T-helper 1 cell treated with Interleukin-12 subunit alpha and Interleukin-12 subunit beta and Interleukin-4 antibody, amounts not matched to agents 30 μg/mL and 1 μg/mL, for 36 hours (primary cell): ENCODE results near the gene DOCK6.
"Not testable (repeated sequence)": the region's sequence is repeated elsewhere in the genome, so short reads cannot be mapped to it uniquely, and the experiment has no call there.

ENCODE experiments used
- H3K27ac Mint-ChIP-seq: one replicate; pipeline ENCODE4 v1.8.0; 2021; ENCODE audit warnings: mild to moderate bottlenecking, mixed read lengths
- H3K27me3 Mint-ChIP-seq: one replicate; pipeline ENCODE4 v1.8.0; 2021; ENCODE audit warnings: low read depth, mixed read lengths
- H3K36me3 Mint-ChIP-seq: one replicate; pipeline ENCODE4 v1.8.0; 2021; ENCODE audit warnings: low read depth, mixed read lengths
- H3K4me1 Mint-ChIP-seq: one replicate; pipeline ENCODE4 v1.8.0; 2021; ENCODE audit warnings: low read depth, mixed read lengths
- H3K4me3 Mint-ChIP-seq: one replicate; pipeline ENCODE4 v1.8.0; 2021; ENCODE audit warnings: mild to moderate bottlenecking, moderate library complexity, mixed read lengths
- H3K9me3 Mint-ChIP-seq: one replicate; pipeline ENCODE4 v1.8.0; 2021; ENCODE audit warnings: mixed read lengths

The DOCK6 gene

GRCh38 chr19:11176466-11177193 lies 85.7 kb downstream of the DOCK6 start:
- no peak overlapping the region for H3K4me3 Mint-ChIP-seq
- no peaks in the 10 kb centered on the region for H3K9me3 Mint-ChIP-seq
- H3K27me3 Mint-ChIP-seq, result peaks cover 4% of the 10 kb centered on the region
- peaks cover 2% of the 10 kb centered on the region for H3K4me1 Mint-ChIP-seq
- H3K27ac Mint-ChIP-seq, result no peak overlapping the region
- H3K36me3 Mint-ChIP-seq, result no peaks in the 10 kb centered on the region

GRCh38 chr19:11175920-11176319 lies 86.4 kb downstream of the DOCK6 start:
- Mint-ChIP-seq H3K36me3 (no peaks in the 10 kb centered on the region), H3K4me1 (peaks cover 2% of the 10 kb centered on the region), H3K27me3 (no peaks in the 10 kb centered on the region), H3K4me3 (no peak overlapping the region), H3K9me3 (no peaks in the 10 kb centered on the region), H3K27ac (no peak overlapping the region)

DNA sequence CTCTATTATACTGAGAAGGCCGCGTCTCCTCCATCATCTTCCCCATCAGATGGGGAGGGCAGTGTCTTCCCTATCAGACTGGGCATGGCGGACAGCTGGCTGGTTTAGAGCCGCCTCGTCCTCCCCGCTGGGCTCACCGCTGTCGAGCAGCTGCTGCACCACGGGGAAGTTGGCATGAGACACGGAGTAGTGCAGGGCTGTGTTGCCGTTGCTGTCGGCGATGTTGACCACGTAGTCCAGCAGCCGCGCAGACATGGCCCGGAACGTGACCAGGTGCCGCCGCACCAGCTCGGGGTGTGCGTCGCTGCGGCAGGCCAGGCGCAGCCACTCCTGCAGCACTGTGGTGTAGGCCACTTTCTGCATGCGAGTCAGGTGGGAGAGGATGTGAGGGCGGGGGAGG lies 88.0 kb downstream of the DOCK6 start:
- no peaks in the 10 kb centered on the region for H3K36me3 Mint-ChIP-seq
- H3K4me3 Mint-ChIP-seq, result no peak overlapping the region

DNA sequence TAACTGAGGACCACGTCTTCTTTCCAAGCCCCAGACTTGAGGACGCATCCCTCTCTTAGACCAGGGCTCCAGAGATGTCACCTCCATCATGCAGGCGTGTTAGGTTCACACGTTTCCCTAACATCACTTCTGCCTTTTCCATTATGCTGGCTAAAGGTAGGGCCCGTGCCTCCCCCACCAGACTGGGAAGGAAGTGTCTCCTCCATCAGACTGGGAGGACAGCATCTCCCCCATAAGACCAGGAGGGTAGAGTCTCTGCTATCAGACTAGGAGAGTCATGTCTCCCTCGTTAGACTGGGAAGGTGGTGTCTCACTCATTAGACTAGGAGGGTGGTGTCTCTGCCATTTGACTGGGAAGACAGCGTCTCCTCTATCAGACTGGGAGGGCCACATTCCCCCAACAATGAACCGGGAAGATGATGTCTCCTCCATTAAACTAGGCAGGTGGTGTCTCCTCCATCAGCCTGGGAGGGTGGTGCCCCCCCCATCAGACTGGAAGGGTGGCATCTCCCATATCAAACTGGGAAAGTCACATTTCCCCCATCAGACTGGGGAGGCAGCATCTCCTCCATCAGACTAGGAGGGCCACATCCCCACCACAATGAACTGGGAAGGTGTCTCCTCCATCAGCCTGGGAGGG lies 88.7 kb downstream of the DOCK6 start:
- Mint-ChIP-seq H3K27me3 (no peaks in the 10 kb centered on the region), H3K4me1 (no peaks in the 10 kb centered on the region), H3K4me3 (no peak overlapping the region), H3K9me3 (no peaks in the 10 kb centered on the region), H3K36me3 (no peaks in the 10 kb centered on the region), H3K27ac (no peak overlapping the region)

More for the DNA sequence above, 88.0 kb downstream of the DOCK6 start:
- H3K27ac Mint-ChIP-seq, result no peak overlapping the region
- H3K9me3 Mint-ChIP-seq, result no peaks in the 10 kb centered on the region
- H3K27me3 Mint-ChIP-seq, result no peaks in the 10 kb centered on the region
- no peaks in the 10 kb centered on the region for H3K4me1 Mint-ChIP-seq

DNA sequence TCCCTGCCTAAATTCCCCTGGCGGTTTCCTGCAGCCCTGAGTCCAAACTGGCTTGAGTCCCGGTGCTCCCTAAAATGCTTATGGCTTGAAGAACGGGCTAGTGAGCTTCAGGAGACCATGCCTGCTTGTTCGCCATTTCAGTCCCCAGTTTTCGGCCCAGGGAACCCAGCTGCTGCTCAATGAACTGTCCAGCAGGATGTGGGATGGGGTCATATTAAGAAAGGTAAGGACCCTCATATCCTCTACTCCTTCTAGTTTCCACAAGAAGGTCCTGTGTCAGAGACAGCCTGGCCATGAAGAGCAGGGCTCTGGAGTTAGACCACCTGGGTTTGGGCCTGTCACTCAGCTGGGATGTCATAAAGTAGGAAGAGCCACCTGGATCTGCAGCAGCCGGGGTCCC lies 89.7 kb downstream of the DOCK6 start:
- no peak overlapping the region for H3K4me3 Mint-ChIP-seq
- H3K36me3 Mint-ChIP-seq, result no peaks in the 10 kb centered on the region
- H3K9me3 Mint-ChIP-seq, result no peaks in the 10 kb centered on the region
- no peaks in the 10 kb centered on the region for H3K27me3 Mint-ChIP-seq
- H3K27ac Mint-ChIP-seq, result no peak overlapping the region
- no peaks in the 10 kb centered on the region for H3K4me1 Mint-ChIP-seq

DNA sequence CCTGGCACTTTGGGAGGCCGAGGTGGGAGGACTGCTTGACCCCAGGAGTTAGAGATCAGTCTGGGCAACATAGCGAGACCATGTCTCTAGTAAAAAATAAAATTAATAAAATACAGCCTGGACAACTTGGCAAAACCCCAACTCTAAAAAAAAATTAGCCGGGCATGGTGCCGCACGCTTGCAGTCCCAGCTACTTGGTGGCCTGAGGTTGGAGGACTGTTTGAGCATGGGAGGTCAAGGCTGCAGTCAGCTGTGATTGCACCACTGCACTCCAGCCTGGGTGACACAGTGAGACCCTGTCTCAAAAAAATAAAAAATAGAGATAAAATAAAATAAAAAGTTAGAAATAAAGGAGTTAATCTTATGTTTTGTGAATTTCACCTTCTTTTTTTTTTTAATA lies 91.2 kb downstream of the DOCK6 start:
- Mint-ChIP-seq H3K9me3 (no peaks in the 10 kb centered on the region), H3K27ac (no peak overlapping the region), H3K36me3 (no peaks in the 10 kb centered on the region), H3K27me3 (no peaks in the 10 kb centered on the region), H3K4me1 (no peaks in the 10 kb centered on the region), H3K4me3 (no peak overlapping the region)

DNA sequence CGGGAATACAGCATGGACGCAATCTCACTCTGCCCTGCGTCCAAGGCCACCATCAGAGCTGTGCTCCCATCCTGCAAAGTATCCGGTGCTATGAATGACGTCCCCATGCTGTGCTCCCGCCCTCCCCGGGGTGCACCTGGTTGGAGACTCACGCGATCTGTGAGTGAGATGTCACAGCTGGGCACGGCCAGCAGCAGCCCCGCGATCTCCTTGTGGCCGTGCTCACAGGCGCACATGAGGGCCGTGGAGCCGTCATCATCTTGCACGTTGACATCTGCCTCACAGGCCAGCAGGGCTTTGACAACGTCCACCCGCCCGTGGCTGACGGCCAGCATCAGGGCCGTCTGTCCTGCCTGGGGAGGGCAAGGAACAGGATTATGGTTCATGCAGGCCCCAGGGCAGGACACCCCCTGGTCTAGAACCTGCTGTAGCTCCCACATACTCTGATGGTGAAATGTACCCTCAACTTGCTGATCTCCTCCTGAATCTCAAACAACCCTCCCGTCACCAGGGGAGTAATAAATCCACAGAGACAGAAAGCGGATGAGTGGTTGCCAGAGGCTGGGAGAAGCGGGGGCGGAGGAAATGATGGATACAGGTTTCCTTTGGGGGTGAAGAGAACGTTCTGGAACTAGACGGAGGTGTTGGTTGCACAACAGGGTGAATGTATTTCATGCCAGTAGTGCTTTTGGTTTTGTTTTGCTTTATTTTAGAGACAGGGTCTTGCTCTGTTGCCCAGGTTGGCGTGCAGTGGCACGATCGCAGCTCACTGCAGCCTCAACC lies 92.2 kb downstream of the DOCK6 start:
- Mint-ChIP-seq H3K27ac (no peak overlapping the region), H3K4me3 (no peak overlapping the region), H3K4me1 (no peaks in the 10 kb centered on the region), H3K9me3 (no peaks in the 10 kb centered on the region), H3K36me3 (no peaks in the 10 kb centered on the region), H3K27me3 (no peaks in the 10 kb centered on the region)

- no peak overlapping the region for H3K27ac Mint-ChIP-seq
- H3K9me3 Mint-ChIP-seq, result no peaks in the 10 kb centered on the region
- H3K4me1 Mint-ChIP-seq, result no peaks in the 10 kb centered on the region
- no peak overlapping the region for H3K4me3 Mint-ChIP-seq
- no peaks in the 10 kb centered on the region for H3K36me3 Mint-ChIP-seq
- H3K27me3 Mint-ChIP-seq, result no peaks in the 10 kb centered on the region
Measured at GRCh38 chr19:11168568-11168967, 93.8 kb downstream of the DOCK6 start.

GRCh38 chr19:11166281-11167142 lies 95.8 kb downstream of the DOCK6 start:
- H3K4me1 Mint-ChIP-seq, result no peaks in the 10 kb centered on the region
- H3K27me3 Mint-ChIP-seq, result no peaks in the 10 kb centered on the region
- H3K9me3 Mint-ChIP-seq, result no peaks in the 10 kb centered on the region

DNA sequence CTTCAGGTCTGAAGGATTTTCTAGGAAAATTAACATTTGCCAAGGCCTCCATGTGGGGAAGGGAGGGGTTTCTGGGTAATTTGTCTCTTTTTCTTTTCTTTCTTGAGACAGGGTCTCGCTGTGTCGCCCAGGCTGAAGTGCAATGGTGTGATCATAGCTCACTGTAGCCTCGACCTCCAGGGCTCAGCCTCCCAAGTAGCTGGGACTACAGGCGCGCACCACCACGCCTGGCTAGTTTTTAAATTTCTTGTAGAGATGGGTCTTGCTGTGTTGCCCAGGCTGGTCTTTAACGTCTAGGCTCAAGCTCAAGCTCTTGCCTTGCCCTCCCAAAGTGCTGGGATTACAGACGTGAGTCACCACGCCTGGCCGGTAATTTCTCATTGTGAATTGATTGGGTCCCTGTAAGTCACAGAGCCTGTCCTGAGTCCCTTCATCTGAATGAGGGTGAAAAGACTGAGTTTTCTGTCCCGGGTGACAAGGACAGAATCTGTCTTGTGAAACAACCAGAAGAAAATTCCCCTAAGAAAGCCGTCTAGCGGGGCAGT lies 96.8 kb downstream of the DOCK6 start:
- H3K36me3 Mint-ChIP-seq, result no peaks in the 10 kb centered on the region
- H3K4me1 Mint-ChIP-seq, result no peaks in the 10 kb centered on the region
- H3K27ac Mint-ChIP-seq, result no peak overlapping the region
- no peaks in the 10 kb centered on the region for H3K27me3 Mint-ChIP-seq
- H3K4me3 Mint-ChIP-seq, result no peak overlapping the region
- no peaks in the 10 kb centered on the region for H3K9me3 Mint-ChIP-seq

More at GRCh38 chr19:11166281-11167142, 95.8 kb downstream of the DOCK6 start:
- H3K4me3 Mint-ChIP-seq, result no peak overlapping the region
- no peaks in the 10 kb centered on the region for H3K36me3 Mint-ChIP-seq
- H3K27ac Mint-ChIP-seq, result no peak overlapping the region

- Mint-ChIP-seq H3K27ac (no peak overlapping the region), H3K9me3 (no peaks in the 10 kb centered on the region), H3K27me3 (no peaks in the 10 kb centered on the region)
Measured at GRCh38 chr19:11164879-11165406, 97.4 kb downstream of the DOCK6 start.

DNA sequence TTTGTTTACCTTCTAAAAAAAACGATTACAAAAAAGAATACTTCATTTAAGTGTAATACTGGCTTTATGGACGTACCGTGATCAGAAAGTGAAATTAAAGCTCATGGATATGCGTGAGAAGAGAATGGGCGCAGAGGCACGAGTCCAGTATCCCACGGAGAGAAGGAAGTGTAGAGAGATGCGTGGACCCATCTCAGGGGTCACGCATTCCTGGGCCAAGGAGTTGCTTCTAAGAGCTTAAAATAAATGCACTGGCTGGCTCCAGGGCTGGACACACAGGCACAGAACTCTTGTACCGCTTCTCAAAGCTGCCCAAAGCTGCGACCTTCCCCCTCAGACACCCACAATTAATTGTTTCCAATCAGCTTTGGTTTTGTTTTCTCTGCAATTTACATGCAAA lies 98.0 kb downstream of the DOCK6 start:
- H3K4me3 Mint-ChIP-seq, result no peak overlapping the region
- no peaks in the 10 kb centered on the region for H3K27me3 Mint-ChIP-seq
- H3K4me1 Mint-ChIP-seq, result no peaks in the 10 kb centered on the region
- H3K9me3 Mint-ChIP-seq, result no peaks in the 10 kb centered on the region
- H3K27ac Mint-ChIP-seq, result no peak overlapping the region
- no peaks in the 10 kb centered on the region for H3K36me3 Mint-ChIP-seq

More at GRCh38 chr19:11164879-11165406, 97.4 kb downstream of the DOCK6 start:
- Mint-ChIP-seq H3K4me1 (no peaks in the 10 kb centered on the region), H3K4me3 (no peak overlapping the region), H3K36me3 (no peaks in the 10 kb centered on the region)

GRCh38 chr19:11160440-11160768 lies 101.9 kb downstream of the DOCK6 start:
- H3K4me3 Mint-ChIP-seq, H3K27me3 Mint-ChIP-seq, H3K27ac Mint-ChIP-seq, H3K4me1 Mint-ChIP-seq, H3K9me3 Mint-ChIP-seq, H3K36me3 Mint-ChIP-seq: not testable (repeated sequence)
